Suppressor macrophage (primary cell): ENCODE measurements around the gene PTPRD.

Experiments
- DNase-seq, 4 experiments: peaks; one replicate each; pipeline ENCODE4 v3.0.0-alpha.2; 2020 to 2022

PTPRD gene

DNA sequence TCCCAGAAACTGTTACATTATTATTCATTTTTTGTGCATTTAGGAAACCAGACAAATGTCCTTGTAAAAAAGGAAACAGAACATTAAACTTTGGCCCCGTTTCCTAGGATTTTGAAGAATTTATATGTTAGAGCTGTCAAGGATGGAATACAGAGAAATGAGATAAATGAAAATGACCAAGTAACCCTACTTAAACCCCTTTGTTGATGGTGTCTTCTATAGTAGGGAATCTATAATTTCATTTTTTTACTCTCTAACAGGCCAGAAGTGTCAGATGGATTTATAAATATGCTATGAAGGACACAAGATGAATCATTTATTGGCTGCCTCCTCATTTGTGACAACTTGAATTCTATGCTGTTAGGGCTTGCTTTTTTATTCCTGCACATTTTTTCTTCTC lies 1047.1 kb downstream of the PTPRD start:
- no peak for DNase-seq

DNA sequence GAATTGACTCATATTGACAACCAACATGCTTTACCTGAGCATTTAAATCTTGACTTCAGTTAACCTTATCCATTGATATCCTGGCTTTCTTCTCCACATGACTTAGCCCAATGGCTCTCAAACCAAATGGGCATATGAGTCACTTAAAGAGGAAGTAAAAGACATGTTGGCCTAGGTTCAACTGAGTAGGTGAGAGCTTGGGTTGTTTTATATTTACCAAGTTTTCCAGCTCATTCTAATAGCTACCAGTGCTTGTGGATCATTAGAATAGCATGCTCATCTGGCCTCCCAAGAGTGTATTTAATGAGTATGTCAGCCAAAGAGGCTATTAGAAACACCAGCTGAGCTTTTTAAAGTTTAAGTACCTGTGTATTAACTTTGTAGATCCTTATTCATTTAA lies 1049.0 kb downstream of the PTPRD start:
- no peak for DNase-seq

DNA sequence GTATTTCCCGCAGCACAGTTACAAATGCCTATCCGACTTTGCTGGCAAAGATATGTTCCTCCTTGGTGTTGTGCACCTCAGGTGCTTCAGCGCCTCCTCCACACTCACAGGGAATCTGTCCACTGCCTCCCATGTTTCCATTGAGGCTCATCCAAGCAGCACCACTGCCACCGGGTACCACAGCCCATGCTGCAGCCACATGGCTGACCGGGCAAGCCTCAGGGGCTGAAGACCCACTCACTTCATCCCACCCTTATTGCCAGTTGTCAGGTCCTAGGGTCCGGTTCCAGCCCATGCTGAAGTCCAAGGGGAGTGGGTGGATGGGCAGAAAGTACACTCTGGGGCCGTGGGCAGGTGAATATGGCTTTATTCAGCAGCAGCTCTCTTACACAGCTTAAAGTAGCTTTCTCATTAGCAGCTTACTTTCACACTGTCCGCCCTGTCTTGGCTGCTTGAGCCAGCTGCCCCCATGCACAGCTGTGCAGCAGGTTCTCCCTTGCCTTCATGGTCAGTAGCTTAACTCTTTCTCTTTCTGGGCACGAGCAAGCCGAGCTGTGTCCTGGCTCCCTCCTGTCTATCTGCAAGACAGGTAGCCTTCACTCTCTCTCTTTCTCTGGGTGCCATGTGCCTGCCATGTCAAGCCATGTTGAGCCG lies 1052.3 kb downstream of the PTPRD start:
- DNase-seq: no peak

DNA sequence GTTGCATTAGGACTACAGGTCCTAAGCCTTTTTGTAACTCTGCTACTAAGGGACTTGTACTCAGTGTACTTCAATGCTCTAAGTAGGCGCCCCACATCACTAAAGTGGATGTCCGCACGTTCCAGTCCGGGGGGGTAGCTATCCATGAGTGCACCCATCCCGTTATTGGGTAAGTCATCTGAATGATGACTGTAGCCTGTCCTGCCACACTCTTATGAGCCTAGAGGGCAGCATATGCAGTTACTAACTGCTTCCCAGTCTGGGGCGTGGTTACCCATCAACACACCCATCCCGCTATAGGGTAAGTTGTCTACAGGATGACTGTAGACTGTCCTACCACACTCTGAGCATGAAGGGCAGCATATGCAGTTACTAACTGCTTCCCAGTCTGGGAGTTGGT lies 1053.9 kb downstream of the PTPRD start:
- DNase-seq: no peak

DNA sequence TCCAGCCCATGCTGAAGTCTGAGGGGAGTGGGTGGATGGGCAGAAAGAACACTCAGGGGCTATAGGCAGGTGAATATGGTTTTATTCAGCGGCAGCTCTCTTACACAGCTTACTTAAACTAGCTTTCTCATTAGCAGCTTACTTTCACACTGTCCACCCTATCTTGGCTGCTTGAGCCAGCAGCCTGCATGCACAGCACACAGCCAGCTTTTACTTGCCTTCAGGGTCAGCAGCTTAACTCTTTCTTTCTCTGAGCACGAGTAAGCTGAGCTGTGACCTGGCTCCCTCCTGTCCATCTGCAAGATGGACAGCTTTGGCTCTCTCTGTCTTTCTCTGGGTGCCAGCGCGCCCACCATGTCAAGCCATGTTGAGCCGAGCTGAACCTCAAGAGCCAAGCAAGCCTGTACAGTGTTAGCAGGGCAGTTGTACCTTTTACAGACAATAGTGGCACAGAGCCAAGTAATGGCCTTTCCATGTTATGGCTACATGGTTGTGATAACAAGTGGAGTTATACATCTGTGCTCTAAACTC lies 1054.9 kb downstream of the PTPRD start:
- no peak for DNase-seq

DNA sequence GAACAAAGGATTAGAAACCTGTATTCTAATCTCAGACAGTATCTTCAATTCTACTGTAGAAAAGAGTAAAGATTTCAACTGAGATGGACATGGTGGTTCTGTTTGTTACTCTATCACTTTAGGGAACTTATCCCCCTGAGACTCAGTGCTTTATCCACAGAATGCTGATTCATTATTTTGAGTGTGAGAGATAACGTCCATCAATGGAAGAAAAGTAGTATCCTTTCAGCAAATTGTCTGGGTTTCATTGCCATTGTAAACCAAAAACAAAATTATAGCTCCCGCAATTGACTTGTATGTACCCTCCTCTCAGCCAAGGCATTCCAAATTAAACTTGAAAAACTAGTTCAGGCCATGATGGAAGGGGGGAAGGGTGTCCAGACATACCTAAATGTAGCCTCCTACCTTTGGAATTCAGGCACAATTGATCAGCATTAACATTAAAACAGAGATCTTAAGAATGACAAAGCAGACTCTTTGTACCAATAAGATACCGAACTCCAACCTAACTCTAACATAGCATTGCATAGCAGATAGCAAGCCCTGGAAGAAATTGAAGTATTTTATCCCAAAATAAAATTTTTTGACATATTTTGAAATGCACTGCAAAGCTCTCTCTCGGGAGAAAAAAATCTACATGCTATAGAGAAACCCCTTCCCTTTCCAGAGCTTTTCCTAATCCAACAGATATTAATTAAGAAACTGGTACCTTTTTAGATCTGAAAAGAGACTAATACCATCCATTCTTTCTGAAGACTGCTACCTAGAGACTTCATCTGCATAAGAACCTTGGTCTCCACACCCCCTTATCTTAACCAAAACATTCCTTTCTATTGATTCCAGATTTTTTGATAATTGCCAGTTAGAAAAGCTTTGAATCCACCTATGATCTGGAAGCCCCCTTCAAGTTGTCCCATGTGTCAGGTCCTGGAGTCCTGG lies 1055.7 kb downstream of the PTPRD start:
- DNase-seq: no peak

DNA sequence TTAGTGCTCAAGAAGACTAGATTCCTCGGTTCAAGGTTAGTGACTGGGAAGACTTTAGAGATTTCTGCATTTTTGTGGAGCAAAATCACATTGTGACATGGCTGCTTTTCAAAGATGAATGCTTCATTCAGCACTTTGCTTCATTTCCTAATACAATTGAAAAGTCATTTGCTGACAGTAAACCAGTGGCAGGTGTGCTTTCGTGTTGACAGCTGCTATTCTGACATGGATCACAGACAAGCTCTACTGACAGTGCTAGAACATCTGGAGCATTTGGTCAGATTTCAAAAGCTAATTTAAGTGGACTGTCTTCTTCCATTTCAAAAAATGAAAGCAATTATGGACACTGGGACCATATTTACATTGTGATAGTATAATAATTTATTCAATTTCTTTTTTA lies 1060.1 kb downstream of the PTPRD start:
- DNase-seq: no peak

DNA sequence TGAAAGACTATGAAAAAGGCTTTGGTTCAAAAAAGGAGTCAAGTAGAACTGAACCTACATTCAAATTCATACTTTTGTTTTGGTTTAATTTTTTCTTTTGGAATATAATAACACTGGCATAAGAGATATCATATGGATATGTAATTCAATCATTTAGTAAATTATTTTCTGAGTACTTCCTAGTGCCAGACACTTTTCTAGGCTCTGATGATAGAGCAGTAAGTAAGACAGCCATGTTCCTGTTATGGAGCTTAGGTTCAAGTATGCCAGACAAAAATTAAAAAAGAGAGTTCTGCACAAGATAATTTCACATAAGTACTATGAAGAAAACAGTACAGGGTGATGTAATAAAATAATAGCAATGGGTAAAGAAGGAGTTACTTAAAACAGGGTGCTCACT lies 1074.0 kb downstream of the PTPRD start:
- DNase-seq: no peak

DNA sequence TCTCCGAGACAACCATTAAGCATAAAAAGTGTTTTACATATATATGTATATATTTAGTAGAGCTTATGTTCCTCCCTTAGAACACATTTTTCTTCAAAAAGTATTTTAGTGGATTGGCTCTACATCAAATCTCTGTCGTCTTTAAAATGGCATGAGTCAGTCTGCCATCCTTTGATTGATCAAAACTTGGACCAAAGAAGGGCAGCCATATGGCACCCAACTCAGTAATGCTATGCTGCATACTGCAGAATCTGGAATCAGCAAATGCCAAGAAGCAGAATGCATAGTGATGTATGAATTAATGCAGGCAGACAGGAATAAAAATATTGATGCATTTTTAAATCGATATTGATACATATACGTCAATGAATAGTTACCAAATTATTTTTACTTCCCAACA lies 1074.4 kb downstream of the PTPRD start:
- no peak for DNase-seq

DNA sequence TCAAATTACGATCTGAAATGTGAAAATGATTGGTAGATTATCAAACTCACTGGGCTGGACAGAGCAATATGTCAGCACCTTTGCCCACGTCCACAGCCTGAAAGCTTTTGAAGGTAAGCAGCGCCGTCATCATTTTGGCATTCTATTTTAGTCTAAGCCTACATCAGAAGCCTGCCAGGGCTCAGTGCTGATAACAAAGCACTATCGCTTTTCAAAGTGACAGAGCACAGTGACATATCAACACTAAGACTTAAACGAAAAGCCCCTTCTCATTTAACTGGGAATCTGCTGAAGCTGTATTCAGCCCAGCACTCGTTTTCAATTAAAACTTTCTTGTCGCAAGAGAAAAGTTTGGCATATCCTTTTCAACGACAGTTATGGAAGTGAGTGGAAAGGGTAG lies 1076.3 kb downstream of the PTPRD start:
- no peak for DNase-seq

DNA sequence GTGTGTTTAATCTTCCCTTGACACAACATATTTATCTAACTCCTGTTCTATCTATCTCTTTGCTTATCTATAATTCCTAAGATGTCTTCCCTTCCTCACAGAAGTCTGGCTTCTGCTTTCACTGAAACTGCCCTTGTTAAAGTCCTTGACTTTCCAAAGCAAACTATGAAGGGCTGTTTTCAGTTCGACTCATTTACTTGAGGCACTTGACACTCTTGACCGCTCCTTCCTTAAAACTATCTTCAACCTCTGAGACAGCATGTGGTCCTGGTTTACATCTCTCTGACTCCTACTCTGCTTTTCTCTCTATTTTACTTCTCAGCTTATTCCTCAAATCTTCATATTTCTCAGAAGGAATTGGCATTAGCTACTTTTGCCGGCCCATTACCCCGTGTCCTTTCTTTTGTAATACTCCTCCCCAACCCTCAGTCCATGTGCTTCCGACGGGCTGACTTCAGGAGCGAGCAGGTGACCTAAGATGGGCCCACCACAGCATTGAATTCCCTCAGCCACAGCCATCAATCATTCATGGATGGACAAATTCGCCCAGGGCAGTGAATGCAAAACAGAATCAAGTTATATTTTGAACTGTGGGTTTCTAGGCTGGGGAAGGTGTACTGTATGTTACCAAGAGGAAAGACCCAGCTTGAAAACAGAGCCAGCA lies 1089.2 kb downstream of the PTPRD start:
- no peak for DNase-seq

DNA sequence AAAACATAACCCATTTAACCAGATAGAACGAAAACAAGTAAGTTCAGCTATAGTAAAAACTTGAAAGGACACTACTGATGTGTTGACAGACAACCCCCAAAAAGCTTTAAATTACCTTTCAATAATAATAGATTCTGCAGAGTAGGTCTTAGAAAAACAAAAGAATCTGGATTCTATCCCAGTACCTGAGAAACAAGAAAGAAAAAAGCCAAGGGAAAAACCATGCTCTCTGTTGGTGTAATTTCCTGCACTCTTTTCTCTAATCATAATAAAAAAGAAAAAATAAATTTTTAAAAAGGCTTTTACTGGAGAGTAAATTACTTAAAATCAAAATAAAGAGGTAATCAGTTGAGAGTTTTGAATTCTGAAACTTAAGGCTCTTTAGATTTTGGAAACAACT lies 1090.4 kb downstream of the PTPRD start:
- no peak for DNase-seq

DNA sequence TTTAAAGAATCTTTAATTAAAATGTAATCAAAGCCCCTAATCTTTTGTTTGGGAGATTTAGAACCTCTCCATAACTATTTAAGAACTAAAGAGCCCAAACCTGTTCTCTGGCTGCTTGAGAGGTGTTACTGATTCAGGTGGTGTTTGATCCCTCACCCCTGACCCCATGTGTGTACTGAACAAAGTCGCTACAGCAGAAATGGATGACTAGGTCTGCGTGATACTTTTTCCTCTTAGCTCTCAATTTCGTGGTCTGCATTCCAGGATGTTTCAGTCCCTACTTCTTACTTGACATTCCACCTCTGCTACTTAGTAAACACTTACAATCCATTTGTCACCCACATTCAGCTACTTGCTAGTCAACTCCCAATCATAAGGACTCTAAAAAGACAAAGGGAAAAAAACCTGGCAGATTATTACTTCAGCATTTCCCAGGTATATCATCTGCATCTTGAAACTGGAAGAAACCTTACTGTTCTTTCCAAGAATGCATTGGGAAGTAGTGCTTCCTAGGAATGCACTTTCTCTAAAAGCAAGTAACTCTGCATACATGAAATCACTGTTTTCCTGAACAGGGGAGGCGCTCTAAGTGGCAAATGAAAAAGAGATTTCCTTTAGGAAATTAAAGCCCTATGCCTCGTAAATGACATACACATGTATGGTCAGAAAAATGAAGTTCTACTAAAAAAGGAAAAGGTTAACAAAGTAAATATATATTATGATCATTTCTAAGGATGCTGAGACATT lies 1091.6 kb downstream of the PTPRD start:
- DNase-seq: no peak

DNA sequence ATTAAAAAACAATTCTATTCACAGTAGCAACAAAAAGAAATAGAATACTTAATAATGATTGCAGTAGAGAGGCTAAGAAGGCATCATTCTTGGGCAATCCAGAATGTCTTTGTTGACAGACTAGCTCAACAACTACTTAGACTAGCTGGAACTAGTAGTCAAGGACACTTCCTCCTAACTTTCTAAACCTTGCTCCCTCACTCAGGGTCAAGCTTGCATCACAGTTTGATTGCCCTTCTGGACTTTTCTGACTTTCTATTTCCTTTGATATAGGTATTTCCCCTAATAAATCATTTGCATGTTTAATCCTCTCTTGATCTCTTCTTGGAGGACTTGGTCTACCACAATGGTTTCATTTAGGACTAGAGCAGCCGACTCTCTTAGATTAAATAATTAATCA lies 1107.9 kb downstream of the PTPRD start:
- DNase-seq: no peak

DNA sequence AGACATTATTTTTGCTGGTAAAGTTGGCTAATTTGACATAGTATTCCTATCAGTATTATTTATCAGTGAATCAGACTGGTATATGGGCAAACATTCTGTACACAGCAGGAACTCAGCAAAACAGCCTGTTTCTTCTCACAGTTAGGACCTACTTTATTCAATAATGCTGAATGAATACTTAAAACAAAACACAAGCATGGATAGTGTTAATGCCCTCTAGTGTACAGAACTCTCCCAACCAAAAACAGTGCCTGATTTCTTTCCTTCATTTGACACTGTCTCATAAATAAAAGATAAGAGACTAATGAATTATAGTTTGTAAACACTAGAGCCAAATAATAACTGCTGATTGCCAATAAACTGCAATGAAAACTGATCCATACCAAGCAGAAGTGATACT lies 1113.3 kb downstream of the PTPRD start:
- no peak for DNase-seq

DNA sequence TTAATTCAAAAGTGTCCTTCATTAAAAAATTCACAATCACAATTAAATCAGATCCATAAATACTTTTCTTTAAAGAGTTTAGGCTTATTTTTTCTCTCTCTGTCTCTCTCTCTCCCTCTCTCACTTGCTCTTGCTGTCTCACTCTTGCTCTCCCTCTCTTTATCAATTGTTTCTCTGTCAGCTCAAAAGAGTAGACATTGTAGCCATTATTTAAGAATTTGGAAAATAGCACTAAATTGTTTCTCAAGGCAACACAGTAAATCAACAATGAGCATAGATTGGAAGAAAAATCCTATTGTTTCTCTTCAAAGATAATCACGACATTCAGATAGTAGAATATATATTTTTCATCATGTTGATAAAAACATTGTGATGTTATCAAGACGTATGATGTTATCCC lies 1114.0 kb downstream of the PTPRD start:
- DNase-seq: no peak

DNA sequence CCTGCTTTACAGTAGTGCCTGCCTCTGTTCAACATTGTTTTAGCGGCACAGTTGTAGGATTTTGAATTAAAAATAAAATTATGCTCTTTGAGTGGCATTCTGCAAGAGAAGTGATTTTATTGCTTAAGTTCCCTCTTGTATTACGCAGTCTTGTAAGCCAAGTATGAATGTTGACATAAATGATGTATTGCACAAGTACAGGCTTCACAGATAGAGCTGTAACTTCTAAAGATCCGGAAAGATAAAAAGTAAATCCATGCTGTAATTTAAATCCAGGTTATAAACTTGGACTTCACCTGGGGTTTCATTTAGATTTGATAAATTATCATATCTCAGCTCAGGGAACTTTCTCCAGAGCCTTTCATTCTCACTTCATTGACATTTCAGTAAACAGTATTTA lies 1114.7 kb downstream of the PTPRD start:
- DNase-seq: peak in 2 of 4 experiments; percentile 22 to 27

DNA sequence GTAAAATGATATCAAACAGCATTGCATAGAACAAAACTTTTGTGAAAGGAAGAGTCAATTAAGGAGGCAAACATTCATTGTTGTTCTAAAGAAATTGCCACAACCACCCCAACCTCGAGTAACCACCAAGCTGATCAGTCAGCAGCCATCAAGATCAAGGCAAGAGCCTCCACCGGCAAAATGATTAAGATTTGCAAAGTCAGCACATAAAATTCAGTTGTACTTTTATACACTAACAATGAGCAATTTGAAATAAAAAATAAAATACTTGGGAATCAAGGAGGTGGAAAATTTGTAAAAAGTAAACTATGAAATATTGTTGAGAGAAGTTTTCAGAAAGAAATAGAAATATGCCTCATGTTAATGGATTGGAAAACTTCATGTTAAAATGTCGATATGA lies 1118.5 kb downstream of the PTPRD start:
- DNase-seq: no peak

DNA sequence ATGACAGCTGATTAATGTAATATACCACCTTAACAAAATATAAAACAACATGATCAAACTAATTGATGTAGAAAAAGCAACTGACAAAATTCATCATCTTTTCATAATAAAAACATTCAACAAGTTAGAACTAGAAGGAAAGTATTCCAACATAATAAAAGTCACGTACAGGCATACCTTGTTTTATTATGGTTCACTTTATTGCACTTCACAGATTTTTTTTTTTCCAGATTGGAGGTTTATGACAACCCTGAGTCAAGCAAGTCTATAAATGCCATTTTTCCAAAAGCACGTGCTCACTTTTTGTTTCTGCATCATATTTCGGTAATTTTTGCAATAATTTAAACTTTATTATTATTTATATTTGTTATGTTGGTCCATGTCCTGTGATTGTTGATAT lies 1120.3 kb downstream of the PTPRD start:
- DNase-seq: no peak

DNA sequence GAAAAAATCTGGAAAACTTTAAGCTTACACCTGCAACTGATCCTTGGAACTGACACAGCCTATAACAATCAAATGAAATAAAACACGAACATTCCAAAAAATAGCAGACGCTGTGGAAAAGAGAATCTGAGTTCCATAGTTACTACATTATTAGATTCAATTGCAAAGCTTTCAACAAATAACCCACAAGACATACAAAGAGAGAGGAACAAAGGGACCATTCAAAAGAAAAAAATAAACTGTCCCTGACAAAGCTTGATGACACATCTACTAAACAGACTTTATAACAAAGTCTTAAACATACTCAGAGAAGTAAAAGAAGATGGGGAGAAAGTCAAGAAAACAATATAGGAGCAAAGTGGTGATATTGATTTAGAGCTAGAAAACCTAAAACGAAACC lies 1123.6 kb downstream of the PTPRD start:
- no peak for DNase-seq

DNA sequence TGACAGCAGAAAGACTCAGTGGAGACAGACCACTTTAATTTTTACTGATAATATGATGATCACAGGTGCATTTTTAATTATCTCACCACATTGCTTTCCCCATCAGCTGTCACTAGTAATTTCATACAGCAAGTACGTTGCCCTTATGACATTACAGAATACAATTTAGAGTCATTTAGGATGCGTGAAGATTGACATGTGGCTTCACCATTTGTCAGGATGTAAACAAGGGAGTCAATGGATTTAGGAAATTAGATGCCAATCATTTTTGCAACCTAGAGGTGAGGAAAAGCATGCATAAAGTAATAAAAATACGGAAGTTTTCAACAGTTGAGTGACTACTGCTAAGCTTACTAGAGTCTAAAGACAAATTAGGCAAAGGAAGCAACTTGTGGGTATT lies 1129.6 kb downstream of the PTPRD start:
- DNase-seq: no peak

DNA sequence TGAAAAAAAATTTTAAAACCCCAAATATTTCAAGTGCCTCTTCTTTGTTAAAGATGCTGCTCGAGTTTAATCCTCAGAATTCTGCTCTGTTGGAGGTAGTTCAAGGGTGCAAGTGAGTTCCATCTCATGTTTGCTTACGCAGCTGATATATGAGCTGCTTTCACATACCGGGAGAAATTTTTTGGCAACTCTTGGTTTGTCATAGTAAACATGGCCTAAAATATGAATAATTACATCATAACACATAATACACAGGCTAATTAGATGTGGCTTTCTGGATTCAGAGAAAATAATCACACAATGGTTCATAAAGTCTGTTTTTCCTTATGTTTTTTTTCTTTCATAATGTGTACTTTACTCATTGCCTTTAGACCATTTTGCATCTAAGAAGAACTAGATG lies 1134.1 kb downstream of the PTPRD start:
- no peak for DNase-seq

DNA sequence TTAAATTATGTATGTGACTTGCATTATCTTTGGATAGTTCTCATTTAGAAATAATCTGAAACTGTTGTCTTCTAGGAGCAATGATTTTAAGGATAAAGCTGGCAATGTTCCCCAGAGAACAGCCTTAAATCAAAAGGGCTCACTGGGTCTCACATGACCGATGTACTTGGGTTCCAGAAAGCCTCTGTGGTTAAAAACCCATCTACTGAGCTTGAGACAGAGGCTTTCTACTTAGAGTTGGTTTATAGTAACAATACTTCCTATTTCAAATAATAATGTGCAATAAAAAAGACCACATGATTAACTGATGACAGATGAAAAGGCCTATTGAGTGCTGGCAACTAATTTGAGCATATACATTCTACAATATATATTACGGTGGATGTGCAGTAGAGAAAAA lies 1143.5 kb downstream of the PTPRD start:
- DNase-seq: no peak
